ENCODE data around the gene SCUBE2. TPM values are rescaled to one million over a fixed set of nuclear protein-coding genes. Genes with fewer than 3 reads are reported as not detected.

Gene SCUBE2
- total RNA-seq, 1 donor = 1.8 TPM

- Histone ChIP-seq H3K4me3 (ENCODE audit: insufficient read depth, low read length) (no peak overlapping the region), H3K36me3 (ENCODE audit: insufficient read depth, low read length) (no peaks in the 10 kb centered on the region), H3K27ac (ENCODE audit: low read depth, low read length) (no peak overlapping the region), H3K9me3 (ENCODE audit: low read depth, low read length) (no peaks in the 10 kb centered on the region), H3K79me2 (ENCODE audit: insufficient read depth, low read length) (no peaks in the 10 kb centered on the region), H2AFZ (ENCODE audit: low read length) (no peak overlapping the region), H4K20me1 (ENCODE audit: insufficient read depth, low read length) (no peaks in the 10 kb centered on the region), H3K27me3 (ENCODE audit: insufficient read depth, low read length) (no peaks in the 10 kb centered on the region), H3K4me2 (ENCODE audit: insufficient read depth, low read length) (no peak overlapping the region), H3K4me1 (ENCODE audit: insufficient read depth, low read length) (no peaks in the 10 kb centered on the region)
- TF ChIP-seq CTCF (IDR thresholded peaks at IDR 0.05; ENCODE audit: extremely low read depth, low read depth, low read length) = no peak
- DNase-seq (ENCODE audit: insufficient read length, low spot score, missing footprints) = no peak
These were observed 22.1 kb downstream of the SCUBE2 start for GRCh38 chr11:9069256-9069655.

GRCh38 chr11:9066433-9066925 lies 24.9 kb downstream of the SCUBE2 start:
- no peaks in the 10 kb centered on the region for H3K36me3 ChIP-seq (ENCODE audit: insufficient read depth, low read length)
- no peak overlapping the region for H2AFZ ChIP-seq (ENCODE audit: low read length)
- H3K79me2 ChIP-seq (ENCODE audit: insufficient read depth, low read length) = no peaks in the 10 kb centered on the region
- no peak for TF ChIP-seq CTCF (IDR thresholded peaks at IDR 0.05; ENCODE audit: extremely low read depth, low read depth, low read length)
- H3K4me1 ChIP-seq (ENCODE audit: insufficient read depth, low read length) = no peaks in the 10 kb centered on the region
- H3K4me2 ChIP-seq (ENCODE audit: insufficient read depth, low read length) = no peak overlapping the region
- no peak overlapping the region for H3K27ac ChIP-seq (ENCODE audit: low read depth, low read length)
- no peak for DNase-seq (ENCODE audit: insufficient read length, low spot score, missing footprints)
- H4K20me1 ChIP-seq (ENCODE audit: insufficient read depth, low read length) = no peaks in the 10 kb centered on the region
- H3K27me3 ChIP-seq (ENCODE audit: insufficient read depth, low read length) = no peaks in the 10 kb centered on the region
- H3K9me3 ChIP-seq (ENCODE audit: low read depth, low read length) = no peaks in the 10 kb centered on the region
- H3K4me3 ChIP-seq (ENCODE audit: insufficient read depth, low read length) = no peak overlapping the region

- no peaks in the 10 kb centered on the region for H4K20me1 ChIP-seq (ENCODE audit: insufficient read depth, low read length)
- H3K4me2 ChIP-seq (ENCODE audit: insufficient read depth, low read length) = no peak overlapping the region
- no peaks in the 10 kb centered on the region for H3K27me3 ChIP-seq (ENCODE audit: insufficient read depth, low read length)
- H3K36me3 ChIP-seq (ENCODE audit: insufficient read depth, low read length) = no peaks in the 10 kb centered on the region
- no peaks in the 10 kb centered on the region for H3K4me1 ChIP-seq (ENCODE audit: insufficient read depth, low read length)
- H2AFZ ChIP-seq (ENCODE audit: low read length) = no peak overlapping the region
- H3K4me3 ChIP-seq (ENCODE audit: insufficient read depth, low read length) = no peak overlapping the region
- no peak overlapping the region for H3K27ac ChIP-seq (ENCODE audit: low read depth, low read length)
- no peaks in the 10 kb centered on the region for H3K79me2 ChIP-seq (ENCODE audit: insufficient read depth, low read length)
- no peak for TF ChIP-seq CTCF (IDR thresholded peaks at IDR 0.05; ENCODE audit: extremely low read depth, low read depth, low read length)
- no peak for DNase-seq (ENCODE audit: insufficient read length, low spot score, missing footprints)
- H3K9me3 ChIP-seq (ENCODE audit: low read depth, low read length) = no peaks in the 10 kb centered on the region
These were observed 25.6 kb downstream of the SCUBE2 start for GRCh38 chr11:9065607-9066432.

- H3K9me3 ChIP-seq (ENCODE audit: low read depth, low read length) = no peaks in the 10 kb centered on the region
- no peak overlapping the region for H3K4me2 ChIP-seq (ENCODE audit: insufficient read depth, low read length)
- DNase-seq (ENCODE audit: insufficient read length, low spot score, missing footprints) = no peak
- no peak for TF ChIP-seq CTCF (IDR thresholded peaks at IDR 0.05; ENCODE audit: extremely low read depth, low read depth, low read length)
- no peak overlapping the region for H3K27ac ChIP-seq (ENCODE audit: low read depth, low read length)
- no peaks in the 10 kb centered on the region for H3K79me2 ChIP-seq (ENCODE audit: insufficient read depth, low read length)
- H4K20me1 ChIP-seq (ENCODE audit: insufficient read depth, low read length) = no peaks in the 10 kb centered on the region
- H2AFZ ChIP-seq (ENCODE audit: low read length) = no peak overlapping the region
- no peaks in the 10 kb centered on the region for H3K36me3 ChIP-seq (ENCODE audit: insufficient read depth, low read length)
- H3K27me3 ChIP-seq (ENCODE audit: insufficient read depth, low read length) = no peaks in the 10 kb centered on the region
- H3K4me1 ChIP-seq (ENCODE audit: insufficient read depth, low read length) = no peaks in the 10 kb centered on the region
- no peak overlapping the region for H3K4me3 ChIP-seq (ENCODE audit: insufficient read depth, low read length)
These were observed 29.6 kb downstream of the SCUBE2 start for GRCh38 chr11:9061807-9062206.

Data from osteoblast (primary cell).